ENCODE data around the gene HCFC2. TPM values are rescaled to one million over a fixed set of nuclear protein-coding genes. Genes with fewer than 3 reads are reported as not detected.

The HCFC2 gene
- total and polyA plus RNA-seq, 9 of the 15 experiments (the other 6 are each of a cell fraction or from before 2014, with no cell fraction given): 1.2 to 6.5 (median 3.8) TPM

- TF ChIP-seq PKNOX1 (IDR thresholded peaks at IDR 0.05): no peak
- peak; percentile 34; the same call in 1 of the 2 replicates for TF ChIP-seq POLR2AphosphoS5 (IDR thresholded peaks at IDR 0.05; ENCODE audit: control insufficient read depth, insufficient read depth, low read depth, low read length)
- TF ChIP-seq FOXK1 (CRISPR knock-in tag; IDR thresholded peaks at IDR 0.05; ENCODE audit: borderline replicate concordance): 0 out of 2 replicates have a peak, but pooled peaks have one; percentile 22
- TF ChIP-seq, protein P1, sequence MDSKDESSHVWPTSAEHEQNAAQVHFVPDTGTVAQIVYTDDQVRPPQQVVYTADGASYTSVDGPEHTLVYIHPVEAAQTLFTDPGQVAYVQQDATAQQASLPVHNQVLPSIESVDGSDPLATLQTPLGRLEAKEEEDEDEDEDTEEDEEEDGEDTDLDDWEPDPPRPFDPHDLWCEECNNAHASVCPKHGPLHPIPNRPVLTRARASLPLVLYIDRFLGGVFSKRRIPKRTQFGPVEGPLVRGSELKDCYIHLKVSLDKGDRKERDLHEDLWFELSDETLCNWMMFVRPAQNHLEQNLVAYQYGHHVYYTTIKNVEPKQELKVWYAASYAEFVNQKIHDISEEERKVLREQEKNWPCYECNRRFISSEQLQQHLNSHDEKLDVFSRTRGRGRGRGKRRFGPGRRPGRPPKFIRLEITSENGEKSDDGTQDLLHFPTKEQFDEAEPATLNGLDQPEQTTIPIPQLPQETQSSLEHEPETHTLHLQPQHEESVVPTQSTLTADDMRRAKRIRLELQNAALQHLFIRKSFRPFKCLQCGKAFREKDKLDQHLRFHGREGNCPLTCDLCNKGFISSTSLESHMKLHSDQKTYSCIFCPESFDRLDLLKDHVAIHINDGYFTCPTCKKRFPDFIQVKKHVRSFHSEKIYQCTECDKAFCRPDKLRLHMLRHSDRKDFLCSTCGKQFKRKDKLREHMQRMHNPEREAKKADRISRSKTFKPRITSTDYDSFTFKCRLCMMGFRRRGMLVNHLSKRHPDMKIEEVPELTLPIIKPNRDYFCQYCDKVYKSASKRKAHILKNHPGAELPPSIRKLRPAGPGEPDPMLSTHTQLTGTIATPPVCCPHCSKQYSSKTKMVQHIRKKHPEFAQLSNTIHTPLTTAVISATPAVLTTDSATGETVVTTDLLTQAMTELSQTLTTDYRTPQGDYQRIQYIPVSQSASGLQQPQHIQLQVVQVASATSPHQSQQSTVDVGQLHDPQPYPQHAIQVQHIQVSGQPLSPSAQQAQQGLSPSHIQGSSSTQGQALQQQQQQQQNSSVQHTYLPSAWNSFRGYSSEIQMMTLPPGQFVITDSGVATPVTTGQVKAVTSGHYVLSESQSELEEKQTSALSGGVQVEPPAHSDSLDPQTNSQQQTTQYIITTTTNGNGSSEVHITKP (IDR thresholded peaks at IDR 0.05; ENCODE audit: partially characterized antibody): peak; percentile 33
- peak in 1 of 2 experiments; percentile 40; a peak in 2 of 4 replicates for TF ChIP-seq NONO (IDR thresholded peaks at IDR 0.05; ENCODE audit: low read depth in 2 of 2, low read length in 1 of 2)
- TF ChIP-seq YY1 (IDR thresholded peaks at IDR 0.05; ENCODE audit: borderline replicate concordance in 1 of 3, control insufficient read depth in 1 of 3, extremely low read depth in 1 of 3, insufficient read depth in 3 of 3, insufficient read length in 1 of 3, insufficient replicate concordance in 2 of 3, low read depth in 1 of 3, low read length in 2 of 3): peak in 2 of 3 experiments; percentile 9 to 40
- 0 out of 4 replicates have a peak, but pooled peaks of 1 of the 2 experiments have one; percentile 10 for TF ChIP-seq NRF1 (conservative IDR thresholded peaks at IDR 0.05 in 1 of 2, IDR thresholded peaks at IDR 0.05 in 1 of 2)
- no peak for TF ChIP-seq SP1 (CRISPR knock-in tag; IDR thresholded peaks at IDR 0.05)
- TF ChIP-seq NR2F6 (CRISPR knock-in tag; IDR thresholded peaks at IDR 0.05): 0 out of 2 replicates have a peak, but pooled peaks have one; percentile 24
- peak; percentile 69; the same call in 1 of the 2 replicates for TF ChIP-seq POLR2G (IDR thresholded peaks at IDR 0.05; ENCODE audit: low read depth, low read length)
- TF ChIP-seq ZFX (CRISPR knock-in tag; IDR thresholded peaks at IDR 0.05): peak; percentile 21; the same call in 1 of the 2 replicates
- no peak for TF ChIP-seq PTBP1 (IDR thresholded peaks at IDR 0.05; ENCODE audit: low read depth, low read length)
- TF ChIP-seq, protein P2, sequence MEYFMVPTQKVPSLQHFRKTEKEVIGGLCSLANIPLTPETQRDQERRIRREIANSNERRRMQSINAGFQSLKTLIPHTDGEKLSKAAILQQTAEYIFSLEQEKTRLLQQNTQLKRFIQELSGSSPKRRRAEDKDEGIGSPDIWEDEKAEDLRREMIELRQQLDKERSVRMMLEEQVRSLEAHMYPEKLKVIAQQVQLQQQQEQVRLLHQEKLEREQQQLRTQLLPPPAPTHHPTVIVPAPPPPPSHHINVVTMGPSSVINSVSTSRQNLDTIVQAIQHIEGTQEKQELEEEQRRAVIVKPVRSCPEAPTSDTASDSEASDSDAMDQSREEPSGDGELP (CRISPR knock-in tag; IDR thresholded peaks at IDR 0.05; ENCODE audit: borderline replicate concordance): 0 out of 2 replicates have a peak, but pooled peaks have one; percentile 27
- peak; percentile 39 for TF ChIP-seq HMGN3 (IDR thresholded peaks at IDR 0.05; ENCODE audit: borderline replicate concordance, extremely low read depth, insufficient read length, low read depth, low read length)
- 0 out of 4 replicates have a peak, but pooled peaks of 1 of the 2 experiments have one; percentile 10 for TF ChIP-seq MAZ (CRISPR knock-in tag; conservative IDR thresholded peaks at IDR 0.05 in 1 of 2, IDR thresholded peaks at IDR 0.05 in 1 of 2)
- TF ChIP-seq TAF1 (IDR thresholded peaks at IDR 0.05; ENCODE audit: control insufficient read depth, extremely low read depth, insufficient read depth, low read length, severe bottlenecking): peak; percentile 62
Measured at GRCh38 chr12:104137001-104137901, 72.9 kb downstream of the HCFC2 start (continued).
